22Rv1 (cell line): ENCODE measurements around the gene CLDN5.
"Not testable (repeated sequence)": the region's sequence is repeated elsewhere in the genome, so short reads cannot be mapped to it uniquely, and the experiment has no call there.

ENCODE experiments used
- H3K27ac ChIP-seq: fragments of 450-650 bp; 2 replicates; pipeline ENCODE4 v1.5.1; 2017
- ZFX ChIP-seq: fragments of 450-650 bp; IDR thresholded peaks from 2 replicates; pipeline ENCODE4 v1.6.1; 2017; ENCODE audit warnings: antibody characterized with exemption, borderline replicate concordance
- TF ChIP-seq, protein P1 (sequence below): fragments of 450-650 bp; IDR thresholded peaks from 2 replicates; pipeline ENCODE4 v1.5.1; 2017; ENCODE audit warnings: mild to moderate bottlenecking

Gene CLDN5

DNA sequence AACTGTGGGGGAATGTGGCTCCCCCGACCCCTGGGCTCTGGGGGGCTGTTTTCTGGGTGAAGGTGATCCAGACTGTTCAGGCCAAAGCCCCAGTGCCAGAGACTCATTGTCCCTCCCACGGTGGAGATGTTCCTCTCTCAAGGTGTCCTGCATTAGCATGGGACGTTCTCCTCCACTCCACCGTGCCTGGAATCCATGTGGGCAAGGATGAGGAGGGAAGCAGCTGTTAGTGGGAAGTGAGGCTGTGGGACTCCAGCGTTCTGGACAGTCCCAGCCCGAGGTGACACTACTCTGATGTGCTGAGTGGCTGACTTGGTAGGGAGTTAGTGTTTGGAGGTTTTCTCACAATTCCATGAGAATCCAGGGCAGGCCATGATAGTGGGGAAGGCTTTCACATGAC lies 31.4 kb upstream of the CLDN5 start:
- no peak for TF ChIP-seq ZFX
- no peak overlapping the region for H3K27ac ChIP-seq

DNA sequence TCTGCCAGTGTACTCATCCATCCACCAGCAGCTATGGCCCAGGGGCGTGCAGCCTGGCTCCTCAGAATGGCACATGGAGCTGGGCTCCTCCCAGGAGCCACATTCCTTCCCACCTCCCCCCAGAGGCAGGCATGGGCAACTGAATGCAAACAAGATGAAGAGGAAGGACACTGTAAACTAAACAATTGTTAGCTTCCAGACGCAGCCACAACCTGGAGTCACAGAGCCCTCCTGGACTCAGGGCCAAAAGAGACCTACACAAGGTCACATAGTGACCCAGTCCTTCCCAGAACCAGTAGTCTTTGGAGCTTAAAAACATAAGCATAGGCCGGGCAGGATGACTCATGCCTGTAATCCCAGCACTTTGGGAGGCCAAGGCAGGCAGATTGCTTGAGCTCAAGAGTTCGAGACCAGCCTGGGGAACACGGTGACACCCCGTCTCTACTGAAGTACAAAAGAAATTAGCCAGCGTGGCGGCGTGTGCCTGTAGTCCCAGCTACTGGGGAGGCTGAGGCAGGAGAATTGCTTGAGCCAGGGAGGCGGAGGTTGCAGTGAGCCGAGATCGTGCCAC lies 30.7 kb upstream of the CLDN5 start:
- H3K27ac ChIP-seq = no peak overlapping the region
- TF ChIP-seq, protein P1, sequence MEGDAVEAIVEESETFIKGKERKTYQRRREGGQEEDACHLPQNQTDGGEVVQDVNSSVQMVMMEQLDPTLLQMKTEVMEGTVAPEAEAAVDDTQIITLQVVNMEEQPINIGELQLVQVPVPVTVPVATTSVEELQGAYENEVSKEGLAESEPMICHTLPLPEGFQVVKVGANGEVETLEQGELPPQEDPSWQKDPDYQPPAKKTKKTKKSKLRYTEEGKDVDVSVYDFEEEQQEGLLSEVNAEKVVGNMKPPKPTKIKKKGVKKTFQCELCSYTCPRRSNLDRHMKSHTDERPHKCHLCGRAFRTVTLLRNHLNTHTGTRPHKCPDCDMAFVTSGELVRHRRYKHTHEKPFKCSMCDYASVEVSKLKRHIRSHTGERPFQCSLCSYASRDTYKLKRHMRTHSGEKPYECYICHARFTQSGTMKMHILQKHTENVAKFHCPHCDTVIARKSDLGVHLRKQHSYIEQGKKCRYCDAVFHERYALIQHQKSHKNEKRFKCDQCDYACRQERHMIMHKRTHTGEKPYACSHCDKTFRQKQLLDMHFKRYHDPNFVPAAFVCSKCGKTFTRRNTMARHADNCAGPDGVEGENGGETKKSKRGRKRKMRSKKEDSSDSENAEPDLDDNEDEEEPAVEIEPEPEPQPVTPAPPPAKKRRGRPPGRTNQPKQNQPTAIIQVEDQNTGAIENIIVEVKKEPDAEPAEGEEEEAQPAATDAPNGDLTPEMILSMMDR = no peak
- no peak for TF ChIP-seq ZFX

DNA sequence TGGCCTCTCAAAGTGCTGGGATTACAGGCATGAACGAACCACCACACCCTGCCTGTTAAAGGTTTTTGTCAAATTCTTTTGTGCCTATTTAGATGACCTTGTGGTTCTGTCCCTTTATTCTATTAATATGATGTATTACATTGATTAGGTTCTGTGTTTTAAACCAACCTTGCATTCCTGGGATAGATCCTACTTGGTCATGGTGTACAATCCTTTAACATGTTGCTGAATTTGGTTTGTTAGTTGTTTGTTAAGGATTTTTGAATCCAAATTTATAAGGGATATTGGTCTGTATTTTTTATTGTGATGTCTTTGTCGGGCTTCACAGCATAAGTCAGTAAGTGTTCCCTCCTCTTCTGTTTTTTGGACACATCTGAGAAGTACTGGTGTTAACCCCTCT lies 29.0 kb upstream of the CLDN5 start:
- H3K27ac ChIP-seq = no peak overlapping the region
- TF ChIP-seq, protein P1 = no peak
- no peak for TF ChIP-seq ZFX

DNA sequence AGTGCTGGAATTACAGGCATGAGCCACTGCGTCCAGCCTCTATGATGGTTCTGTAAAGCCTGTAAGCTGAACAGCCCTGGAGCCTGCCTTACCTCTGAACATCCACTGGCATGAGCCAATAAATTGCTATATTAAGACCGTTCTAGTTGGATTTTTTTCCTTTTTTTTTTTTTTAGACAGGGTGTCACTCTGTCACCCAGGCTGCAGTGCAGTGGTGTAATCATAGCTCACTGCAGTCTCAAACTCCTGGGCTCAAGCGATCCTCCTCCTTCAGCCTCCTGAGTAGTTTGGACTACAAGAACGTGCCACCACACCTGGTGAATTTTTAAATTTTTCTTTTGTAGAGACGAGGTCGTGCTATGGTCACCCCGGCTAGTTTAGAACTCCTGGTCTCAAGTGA lies 26.2 kb upstream of the CLDN5 start:
- H3K27ac ChIP-seq = no peak overlapping the region
- no peak for TF ChIP-seq ZFX
- TF ChIP-seq, protein P1 = no peak

DNA sequence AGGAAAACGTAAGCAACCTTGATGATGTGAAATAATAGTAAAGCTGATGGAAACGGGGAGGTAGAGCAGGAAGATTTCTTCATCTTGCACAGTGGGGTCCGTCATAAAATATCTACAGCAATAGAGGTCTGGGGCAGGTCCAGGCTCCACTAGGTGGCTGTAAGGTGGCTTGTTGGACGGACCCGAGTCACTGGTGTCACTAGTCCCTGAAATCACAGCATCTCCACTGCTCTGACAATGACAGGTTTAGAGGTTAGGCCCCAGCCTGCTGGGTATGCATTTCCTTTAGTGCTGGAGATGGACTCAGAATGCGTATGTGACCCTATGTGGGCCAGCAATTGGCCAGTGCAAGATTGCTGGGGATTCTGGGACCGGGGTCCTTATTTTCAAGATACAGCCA lies 25.2 kb upstream of the CLDN5 start:
- no peak overlapping the region for H3K27ac ChIP-seq
- no peak for TF ChIP-seq ZFX
- TF ChIP-seq, protein P1 = no peak

DNA sequence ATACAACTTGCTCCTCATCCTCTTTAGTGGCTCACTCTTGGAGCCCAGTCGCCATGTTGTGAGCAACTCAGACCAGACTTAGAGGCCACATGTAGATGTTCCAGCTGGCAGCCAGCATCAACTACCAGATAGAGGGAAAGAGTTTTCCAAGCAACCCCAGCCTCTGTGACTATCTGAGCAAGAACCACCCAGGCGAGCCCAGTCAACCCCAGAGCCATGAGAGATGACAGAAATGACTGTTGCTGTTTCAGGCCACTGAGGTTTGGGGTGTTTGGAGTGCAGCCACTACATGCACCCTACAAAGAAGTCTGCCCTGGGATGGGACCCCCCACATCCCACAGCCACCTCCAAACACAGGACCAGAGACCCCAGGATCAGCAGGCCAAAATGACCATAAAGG lies 24.8 kb upstream of the CLDN5 start:
- H3K27ac ChIP-seq = no peak overlapping the region
- TF ChIP-seq ZFX = no peak
- TF ChIP-seq, protein P1 = no peak

DNA sequence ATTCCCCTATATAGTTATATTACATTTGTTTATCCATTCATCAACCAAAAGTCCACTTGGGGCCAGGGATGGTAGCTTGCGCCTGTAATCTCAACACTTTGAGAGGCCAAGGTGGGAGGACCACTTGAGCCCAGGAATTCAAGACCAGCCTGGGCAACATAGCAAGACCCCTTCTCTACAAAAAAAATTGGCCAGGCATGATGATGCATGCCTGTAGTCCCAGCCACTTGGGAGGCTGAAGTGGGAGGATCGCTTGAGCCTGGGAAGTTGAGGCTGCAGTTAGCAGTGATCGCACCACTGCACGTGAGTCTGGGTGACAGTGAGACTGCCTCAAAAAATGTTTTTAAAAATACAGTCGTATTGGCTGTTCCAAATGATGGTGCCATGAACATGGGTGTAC lies 24.2 kb upstream of the CLDN5 start:
- H3K27ac ChIP-seq = not testable (repeated sequence)

DNA sequence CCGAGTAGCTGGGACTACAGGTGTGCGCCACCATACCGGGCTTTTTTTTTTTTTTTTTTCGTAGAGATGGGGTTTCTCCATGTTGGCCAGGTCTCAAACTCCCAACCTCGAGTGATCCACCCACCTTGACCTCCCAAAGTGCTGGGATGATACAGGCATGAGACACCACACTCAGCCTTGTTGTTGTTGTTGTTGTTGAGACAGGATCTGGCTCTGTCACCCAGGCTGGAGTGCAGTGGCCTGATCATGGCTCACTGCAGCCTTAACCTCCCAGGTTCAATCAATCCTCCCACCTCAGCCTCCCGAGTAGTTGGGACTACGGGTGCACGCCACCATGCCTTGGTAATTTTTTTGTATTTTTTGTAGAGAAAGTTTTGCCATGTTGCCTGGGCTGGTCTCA lies 23.4 kb upstream of the CLDN5 start:
- H3K27ac ChIP-seq = no peak overlapping the region
- TF ChIP-seq, protein P1 = no peak
- TF ChIP-seq ZFX = no peak
